Dendritic cell treated with granulocyte-macrophage colony-stimulating factor and Interleukin-4, amounts not matched to agents 40 ng/mL and 50 ng/mL, for 4 days (primary cell): Measurements from ENCODE around the gene SLC35F1.

Experiments
- H3K27ac Mint-ChIP-seq: one replicate; pipeline ENCODE4 v1.8.0; 2022; ENCODE audit warnings: mild to moderate bottlenecking, mixed read lengths
- H3K27me3 Mint-ChIP-seq: one replicate; pipeline ENCODE4 v1.8.0; 2022; ENCODE audit warnings: mild to moderate bottlenecking, mixed read lengths
- H3K36me3 Mint-ChIP-seq: one replicate; pipeline ENCODE4 v1.8.0; 2022; ENCODE audit warnings: low read depth, mixed read lengths
- H3K4me1 Mint-ChIP-seq: one replicate; pipeline ENCODE4 v1.8.0; 2022; ENCODE audit warnings: low read depth, mixed read lengths
- H3K4me3 Mint-ChIP-seq: one replicate; pipeline ENCODE4 v1.8.0; 2022; ENCODE audit warnings: mild to moderate bottlenecking, moderate library complexity, mixed read lengths
- H3K9me3 Mint-ChIP-seq: one replicate; pipeline ENCODE4 v1.8.0; 2022; ENCODE audit warnings: mixed read lengths
- intact Hi-C: fragments of 100-400 bp; cut with micrococcal nuclease; formaldehyde crosslinking; loops from one replicate; pipeline ENCODE4 v1.15.0; 2022

The SLC35F1 gene

DNA sequence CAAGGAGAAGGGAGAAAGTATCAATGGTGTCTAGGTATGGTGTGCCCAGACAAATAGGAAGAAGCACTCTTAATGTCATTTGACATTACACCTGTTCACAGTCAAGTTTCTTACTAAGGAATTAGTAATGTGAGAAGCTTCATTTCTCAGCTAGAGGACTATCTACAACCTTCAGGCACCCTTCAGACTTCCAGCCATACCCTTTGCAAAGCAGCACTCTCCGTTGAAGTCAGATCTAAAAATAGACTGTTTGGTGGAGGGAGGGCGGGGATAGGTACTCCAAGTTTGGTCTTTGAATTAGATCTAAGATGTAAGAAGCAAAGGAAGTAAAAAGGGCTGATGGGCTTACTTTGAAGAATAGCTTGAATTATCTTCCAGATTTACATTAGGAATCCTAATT is 311.1 kb downstream of the SLC35F1 start:
- Mint-ChIP-seq H3K36me3 (no peaks in the 10 kb centered on the region), H3K27ac (no peak overlapping the region), H3K4me3 (no peak overlapping the region), H3K9me3 (no peaks in the 10 kb centered on the region), H3K27me3 (no peaks in the 10 kb centered on the region), H3K4me1 (no peaks in the 10 kb centered on the region)
- intact Hi-C loops: no loop called here

GRCh38 chr6:118220429-118221128 is 313.5 kb downstream of the SLC35F1 start:
- intact Hi-C loops: no loop called here
- H3K27ac Mint-ChIP-seq: no peak overlapping the region
- no peaks in the 10 kb centered on the region for H3K9me3 Mint-ChIP-seq
- no peaks in the 10 kb centered on the region for H3K36me3 Mint-ChIP-seq
- no peaks in the 10 kb centered on the region for H3K4me1 Mint-ChIP-seq
- H3K27me3 Mint-ChIP-seq: no peaks in the 10 kb centered on the region
- no peak overlapping the region for H3K4me3 Mint-ChIP-seq

GRCh38 chr6:118223316-118223715 is 316.3 kb downstream of the SLC35F1 start:
- Mint-ChIP-seq H3K27ac (no peak overlapping the region), H3K4me3 (no peak overlapping the region), H3K9me3 (no peaks in the 10 kb centered on the region), H3K4me1 (no peaks in the 10 kb centered on the region), H3K36me3 (no peaks in the 10 kb centered on the region), H3K27me3 (no peaks in the 10 kb centered on the region)
- intact Hi-C loops: no loop called here

GRCh38 chr6:118228886-118229285 is 321.8 kb downstream of the SLC35F1 start:
- Mint-ChIP-seq H3K9me3 (no peaks in the 10 kb centered on the region), H3K4me3 (no peak overlapping the region), H3K36me3 (no peaks in the 10 kb centered on the region), H3K27me3 (no peaks in the 10 kb centered on the region), H3K4me1 (no peaks in the 10 kb centered on the region), H3K27ac (no peak overlapping the region)
- intact Hi-C loops: no loop called here

DNA sequence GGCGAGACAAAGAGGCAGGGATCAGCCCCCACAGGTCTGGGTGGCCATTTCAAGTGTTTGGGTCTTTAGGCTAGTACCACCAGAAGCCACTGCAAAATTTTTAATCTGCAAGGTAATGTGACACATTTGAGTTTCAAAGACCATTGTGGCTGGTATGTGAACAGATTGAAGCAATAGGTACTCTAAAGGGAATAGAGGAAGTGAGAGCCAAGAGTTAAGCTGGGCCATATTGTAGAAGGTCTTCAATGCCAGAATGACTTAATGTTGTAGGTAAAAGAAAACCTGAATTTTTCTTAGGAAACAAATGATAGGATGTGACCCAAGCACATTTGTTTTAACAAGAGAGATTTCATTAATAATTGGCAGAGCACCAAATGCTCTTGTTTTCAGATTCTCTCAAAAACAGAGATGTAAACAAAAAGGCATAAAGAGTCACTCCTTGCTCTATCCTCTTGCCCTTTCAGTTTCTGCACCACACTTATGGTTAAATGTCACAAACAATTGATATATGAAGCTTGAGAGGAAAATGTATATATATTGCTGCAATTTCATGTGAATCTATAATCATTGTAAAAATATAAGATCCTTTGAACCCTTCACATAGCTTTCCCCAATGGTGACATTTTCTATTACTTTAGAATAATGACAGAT is 333.9 kb downstream of the SLC35F1 start:
- no peaks in the 10 kb centered on the region for H3K27me3 Mint-ChIP-seq

DNA sequence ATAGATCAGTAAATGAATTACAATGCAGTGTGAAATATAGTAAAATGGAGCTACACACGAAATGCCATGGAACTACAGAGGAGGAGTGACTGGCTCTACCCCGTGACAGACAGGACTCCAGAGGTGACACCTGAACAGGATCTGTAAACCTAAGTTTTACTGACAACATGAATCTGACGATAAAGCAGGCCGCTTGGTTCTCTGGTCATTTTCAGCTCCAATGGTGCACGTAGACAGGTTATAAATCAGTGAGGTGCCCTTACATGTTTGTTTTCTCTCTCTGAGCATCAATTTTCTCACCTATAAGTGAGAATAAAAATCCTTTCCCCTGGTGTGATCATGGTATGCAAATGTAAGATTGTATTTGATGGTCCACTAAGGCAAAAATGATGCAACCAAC is 339.3 kb downstream of the SLC35F1 start:
- Mint-ChIP-seq H3K27me3 (no peaks in the 10 kb centered on the region), H3K36me3 (no peaks in the 10 kb centered on the region), H3K9me3 (no peaks in the 10 kb centered on the region), H3K4me1 (no peaks in the 10 kb centered on the region), H3K27ac (no peak overlapping the region), H3K4me3 (no peak overlapping the region)
- intact Hi-C loops: no loop called here

More for the DNA sequence above, 333.9 kb downstream of the SLC35F1 start:
- no peaks in the 10 kb centered on the region for H3K4me1 Mint-ChIP-seq
- intact Hi-C loops: no loop called here
- H3K9me3 Mint-ChIP-seq: no peaks in the 10 kb centered on the region
- H3K27ac Mint-ChIP-seq: no peak overlapping the region
- H3K36me3 Mint-ChIP-seq: no peaks in the 10 kb centered on the region
- no peak overlapping the region for H3K4me3 Mint-ChIP-seq

GRCh38 chr6:118248171-118248570 is 341.1 kb downstream of the SLC35F1 start:
- no peaks in the 10 kb centered on the region for H3K9me3 Mint-ChIP-seq
- H3K27ac Mint-ChIP-seq: no peak overlapping the region
- intact Hi-C loops: no loop called here
- no peak overlapping the region for H3K4me3 Mint-ChIP-seq
- no peaks in the 10 kb centered on the region for H3K36me3 Mint-ChIP-seq
- no peaks in the 10 kb centered on the region for H3K27me3 Mint-ChIP-seq
- no peaks in the 10 kb centered on the region for H3K4me1 Mint-ChIP-seq

- Mint-ChIP-seq H3K27me3 (no peaks in the 10 kb centered on the region), H3K9me3 (no peaks in the 10 kb centered on the region), H3K4me3 (no peak overlapping the region), H3K27ac (no peak overlapping the region), H3K4me1 (no peaks in the 10 kb centered on the region), H3K36me3 (no peaks in the 10 kb centered on the region)
- intact Hi-C loops: no loop called here
These were observed 342.6 kb downstream of the SLC35F1 start for GRCh38 chr6:118249680-118250079.

GRCh38 chr6:118252474-118252873 is 345.4 kb downstream of the SLC35F1 start:
- Mint-ChIP-seq H3K36me3 (no peaks in the 10 kb centered on the region), H3K9me3 (no peaks in the 10 kb centered on the region), H3K4me3 (no peak overlapping the region), H3K4me1 (no peaks in the 10 kb centered on the region), H3K27ac (no peak overlapping the region), H3K27me3 (no peaks in the 10 kb centered on the region)
- intact Hi-C loops: no loop called here

DNA sequence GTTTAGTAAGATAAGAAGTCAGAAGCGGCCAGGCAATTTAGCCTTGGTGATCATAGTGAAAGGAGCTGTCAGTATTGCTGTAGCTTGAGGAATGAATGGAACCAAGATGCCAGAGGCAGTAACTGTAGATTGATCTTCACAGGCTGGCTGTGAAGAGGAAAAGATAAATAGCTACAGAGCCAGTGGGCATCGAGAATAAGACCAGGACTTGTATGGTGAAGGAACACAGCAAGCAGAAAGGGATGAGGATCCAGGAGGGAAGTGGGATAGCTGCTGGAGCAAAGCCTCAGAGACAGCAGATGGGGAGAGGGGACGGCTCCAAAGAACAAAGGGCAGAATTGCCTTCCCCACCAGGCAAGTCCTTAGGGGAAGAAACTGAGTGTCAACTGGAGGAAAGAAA is 346.7 kb downstream of the SLC35F1 start:
- H3K9me3 Mint-ChIP-seq: no peaks in the 10 kb centered on the region
- H3K27ac Mint-ChIP-seq: no peak overlapping the region
- H3K4me3 Mint-ChIP-seq: no peak overlapping the region
- H3K36me3 Mint-ChIP-seq: no peaks in the 10 kb centered on the region
- H3K27me3 Mint-ChIP-seq: no peaks in the 10 kb centered on the region
- H3K4me1 Mint-ChIP-seq: no peaks in the 10 kb centered on the region
- intact Hi-C loops: no loop called here

- Mint-ChIP-seq H3K27ac (no peak overlapping the region), H3K4me1 (no peaks in the 10 kb centered on the region), H3K27me3 (no peaks in the 10 kb centered on the region), H3K36me3 (no peaks in the 10 kb centered on the region), H3K9me3 (peaks cover 9% of the 10 kb centered on the region), H3K4me3 (no peak overlapping the region)
- intact Hi-C loops: no loop called here
These were observed 353.8 kb downstream of the SLC35F1 start for GRCh38 chr6:118260833-118261232.

DNA sequence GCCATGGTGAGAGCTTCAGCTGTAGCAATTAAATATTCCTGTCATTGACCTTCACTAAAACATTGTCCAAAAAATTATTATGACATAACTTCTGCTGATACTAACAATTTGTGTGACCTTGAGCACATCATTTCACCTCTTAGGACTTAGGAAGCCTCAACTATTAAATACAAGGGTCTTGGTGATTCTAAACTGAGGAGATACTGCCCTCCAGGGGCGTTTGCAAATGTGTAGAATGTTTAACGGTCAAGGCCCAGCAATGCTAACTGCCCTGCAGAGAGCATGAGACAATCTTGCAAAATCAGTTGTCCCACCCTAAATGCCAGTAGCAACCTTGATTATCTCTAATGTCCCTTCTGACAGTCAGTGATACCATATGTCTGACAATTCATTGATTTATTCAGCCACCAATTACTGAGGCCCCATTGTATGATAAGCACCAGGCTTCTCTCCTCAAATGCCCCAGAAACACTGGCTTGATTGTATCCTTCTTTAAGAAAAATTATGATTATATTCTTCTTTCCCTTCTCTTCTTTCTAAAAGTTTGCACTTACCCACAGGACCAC is 356.9 kb downstream of the SLC35F1 start:
- intact Hi-C loops: no loop called here
- no peak overlapping the region for H3K4me3 Mint-ChIP-seq
- no peaks in the 10 kb centered on the region for H3K27me3 Mint-ChIP-seq

DNA sequence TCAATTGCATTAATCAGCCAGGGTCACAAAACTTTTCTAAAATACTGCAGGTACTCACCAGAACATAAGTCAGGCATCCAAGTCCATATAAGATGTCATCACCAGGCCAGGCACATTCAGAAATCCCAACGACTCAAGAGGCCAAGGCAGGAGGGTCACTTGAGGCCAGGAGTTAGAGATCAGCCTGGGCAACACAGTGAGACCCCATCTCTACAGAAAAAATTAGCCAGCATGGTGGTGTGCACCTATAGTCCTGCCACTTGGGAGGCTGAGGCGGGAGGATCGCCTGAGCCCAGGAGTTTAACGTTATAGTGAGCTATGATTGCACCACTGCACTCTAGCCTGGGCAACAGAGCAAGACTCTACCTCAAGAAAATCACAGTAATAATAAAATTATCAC is 362.6 kb downstream of the SLC35F1 start:
- H3K36me3 Mint-ChIP-seq: no peaks in the 10 kb centered on the region
- no peaks in the 10 kb centered on the region for H3K4me1 Mint-ChIP-seq
- peaks cover 10% of the 10 kb centered on the region for H3K9me3 Mint-ChIP-seq
- H3K27me3 Mint-ChIP-seq: no peaks in the 10 kb centered on the region
- intact Hi-C loops: no loop called here
- H3K4me3 Mint-ChIP-seq: no peak overlapping the region
- no peak overlapping the region for H3K27ac Mint-ChIP-seq

More for the DNA sequence above, 356.9 kb downstream of the SLC35F1 start:
- Mint-ChIP-seq H3K36me3 (no peaks in the 10 kb centered on the region), H3K9me3 (peaks cover 10% of the 10 kb centered on the region), H3K27ac (no peak overlapping the region), H3K4me1 (no peaks in the 10 kb centered on the region)

GRCh38 chr6:118277631-118278030 is 370.6 kb downstream of the SLC35F1 start:
- Mint-ChIP-seq H3K27me3 (no peaks in the 10 kb centered on the region), H3K27ac (no peak overlapping the region)
- intact Hi-C loops: no loop called here

More at GRCh38 chr6:118277631-118278030, 370.6 kb downstream of the SLC35F1 start:
- no peaks in the 10 kb centered on the region for H3K4me1 Mint-ChIP-seq
- H3K4me3 Mint-ChIP-seq: no peak overlapping the region
- no peaks in the 10 kb centered on the region for H3K36me3 Mint-ChIP-seq
- no peaks in the 10 kb centered on the region for H3K9me3 Mint-ChIP-seq
